Hepatocyte (in vitro differentiated cells): ENCODE measurements around the gene TEAD2.

Source experiments
- CTCF ChIP-seq: fragments of 200-600 bp; sonication (generic); IDR thresholded peaks from 2 replicates; pipeline ENCODE4 v1.5.1; 2016; ENCODE audit warnings: antibody characterized with exemption, mild to moderate bottlenecking; ENCODE audit not compliant: poor library complexity
- EZH2 ChIP-seq: fragments of 200-600 bp; sonication (generic); IDR thresholded peaks from 2 replicates; pipeline ENCODE4 v1.6.1; 2016; ENCODE audit warnings: antibody characterized with exemption, mild to moderate bottlenecking, borderline replicate concordance

- TF ChIP-seq CTCF, result no peak
- TF ChIP-seq EZH2, result no peak
Measured at GRCh38 chr19:49316284-49316683, 45.9 kb downstream of the TEAD2 start.
